Neural cell (in vitro differentiated cells): Measurements from ENCODE around the gene CFAP45.

Experiments used
- EP300 ChIP-seq: fragments of 450-650 bp; conservative IDR thresholded peaks from 2 replicates; pipeline ENCODE4 v1.6.1; 2014; ENCODE audit warnings: antibody characterized with exemption, mild to moderate bottlenecking, moderate library complexity; ENCODE audit not compliant: poor library complexity, severe bottlenecking
- EZH2 ChIP-seq: fragments of 200-600, 300-800 bp; shearing (Covaris generic), sonication (generic); IDR thresholded peaks from 2 replicates; pipeline ENCODE4 v1.6.1; 2014; ENCODE audit warnings: antibody characterized with exemption, low read length, borderline replicate concordance, mild to moderate bottlenecking; ENCODE audit not compliant: insufficient read depth, poor library complexity, severe bottlenecking
- POLR2AphosphoS5 ChIP-seq: IDR thresholded peaks from 2 replicates; pipeline ENCODE4 v1.6.1; 2012
- RAD21 ChIP-seq: fragments of 450-650 bp; conservative IDR thresholded peaks from 2 replicates; pipeline ENCODE4 v1.6.1; 2014; ENCODE audit warnings: antibody characterized with exemption, mild to moderate bottlenecking, moderate library complexity
- TF ChIP-seq, protein P1 (sequence below): fragments of 450-650 bp; IDR thresholded peaks from 2 replicates; pipeline ENCODE4 v1.5.1; 2014; ENCODE audit warnings: antibody characterized with exemption, mild to moderate bottlenecking, moderate library complexity; ENCODE audit not compliant: poor library complexity, severe bottlenecking

- TF ChIP-seq, protein P1, sequence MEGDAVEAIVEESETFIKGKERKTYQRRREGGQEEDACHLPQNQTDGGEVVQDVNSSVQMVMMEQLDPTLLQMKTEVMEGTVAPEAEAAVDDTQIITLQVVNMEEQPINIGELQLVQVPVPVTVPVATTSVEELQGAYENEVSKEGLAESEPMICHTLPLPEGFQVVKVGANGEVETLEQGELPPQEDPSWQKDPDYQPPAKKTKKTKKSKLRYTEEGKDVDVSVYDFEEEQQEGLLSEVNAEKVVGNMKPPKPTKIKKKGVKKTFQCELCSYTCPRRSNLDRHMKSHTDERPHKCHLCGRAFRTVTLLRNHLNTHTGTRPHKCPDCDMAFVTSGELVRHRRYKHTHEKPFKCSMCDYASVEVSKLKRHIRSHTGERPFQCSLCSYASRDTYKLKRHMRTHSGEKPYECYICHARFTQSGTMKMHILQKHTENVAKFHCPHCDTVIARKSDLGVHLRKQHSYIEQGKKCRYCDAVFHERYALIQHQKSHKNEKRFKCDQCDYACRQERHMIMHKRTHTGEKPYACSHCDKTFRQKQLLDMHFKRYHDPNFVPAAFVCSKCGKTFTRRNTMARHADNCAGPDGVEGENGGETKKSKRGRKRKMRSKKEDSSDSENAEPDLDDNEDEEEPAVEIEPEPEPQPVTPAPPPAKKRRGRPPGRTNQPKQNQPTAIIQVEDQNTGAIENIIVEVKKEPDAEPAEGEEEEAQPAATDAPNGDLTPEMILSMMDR: no peak
- no peak for TF ChIP-seq RAD21
- no peak for TF ChIP-seq EZH2
- no peak for TF ChIP-seq EP300
- no peak for TF ChIP-seq POLR2AphosphoS5
These were observed 42.1 kb downstream of the CFAP45 start for GRCh38 chr1:159857889-159858288.
